Dermis blood vessel endothelial cell (primary cell): ENCODE data around the gene HAPLN2. TPM values are rescaled to one million over a fixed set of nuclear protein-coding genes. Genes with fewer than 3 reads are reported as not detected.

Experiments
- DNase-seq: peaks from one replicate; pipeline ENCODE4 v3.0.0; 2010
- total RNA-seq: library from RNA; depleted of rRNA; stranded (reverse); fragments of >200 nt; gene quantifications from 2 replicates; pipeline ENCODE4 v1.2.3, GENCODE V29; 2014

The HAPLN2 gene
- total RNA-seq, 1 donor from 2014 or later = not detected

GRCh38 chr1:156646738-156647211 lies 27.6 kb downstream of the HAPLN2 start:
- DNase-seq = no peak

GRCh38 chr1:156647351-156647750 lies 28.1 kb downstream of the HAPLN2 start:
- DNase-seq = no peak

- no peak for DNase-seq
Observed at GRCh38 chr1:156648496-156648895, 29.3 kb downstream of the HAPLN2 start.

- DNase-seq = no peak
Observed at GRCh38 chr1:156648951-156649350, 29.7 kb downstream of the HAPLN2 start.

GRCh38 chr1:156652131-156652991 lies 33.1 kb downstream of the HAPLN2 start:
- peak; percentile 57 for DNase-seq

GRCh38 chr1:156652992-156653355 lies 33.8 kb downstream of the HAPLN2 start:
- DNase-seq = no peak

- no peak for DNase-seq
Observed at GRCh38 chr1:156654700-156655099, 35.5 kb downstream of the HAPLN2 start.

- no peak for DNase-seq
Observed at GRCh38 chr1:156655151-156655903, 36.1 kb downstream of the HAPLN2 start.

GRCh38 chr1:156655904-156656516 lies 36.8 kb downstream of the HAPLN2 start:
- DNase-seq = no peak

- peak; percentile 76 for DNase-seq
Observed at GRCh38 chr1:156656806-156657740, 37.9 kb downstream of the HAPLN2 start.

- no peak for DNase-seq
Observed at GRCh38 chr1:156657741-156658319, 38.6 kb downstream of the HAPLN2 start.

- DNase-seq = no peak
Observed at GRCh38 chr1:156658496-156658895, 39.3 kb downstream of the HAPLN2 start.

GRCh38 chr1:156658945-156659574 lies 39.8 kb downstream of the HAPLN2 start:
- no peak for DNase-seq

GRCh38 chr1:156659661-156659987 lies 40.4 kb downstream of the HAPLN2 start:
- no peak for DNase-seq

- DNase-seq = peak; percentile 99
Observed at GRCh38 chr1:156659988-156660751, 41.0 kb downstream of the HAPLN2 start.

- DNase-seq = no peak
Observed at GRCh38 chr1:156660752-156661112, 41.5 kb downstream of the HAPLN2 start.

- DNase-seq = peak; percentile 52
Observed at GRCh38 chr1:156662005-156662799, 43.0 kb downstream of the HAPLN2 start.

- no peak for DNase-seq
Observed at GRCh38 chr1:156662800-156663055, 43.5 kb downstream of the HAPLN2 start.

GRCh38 chr1:156663178-156663577 lies 44.0 kb downstream of the HAPLN2 start:
- peak; percentile 60 for DNase-seq
